ENCODE measurements around the gene CLCNKA.

DNA sequence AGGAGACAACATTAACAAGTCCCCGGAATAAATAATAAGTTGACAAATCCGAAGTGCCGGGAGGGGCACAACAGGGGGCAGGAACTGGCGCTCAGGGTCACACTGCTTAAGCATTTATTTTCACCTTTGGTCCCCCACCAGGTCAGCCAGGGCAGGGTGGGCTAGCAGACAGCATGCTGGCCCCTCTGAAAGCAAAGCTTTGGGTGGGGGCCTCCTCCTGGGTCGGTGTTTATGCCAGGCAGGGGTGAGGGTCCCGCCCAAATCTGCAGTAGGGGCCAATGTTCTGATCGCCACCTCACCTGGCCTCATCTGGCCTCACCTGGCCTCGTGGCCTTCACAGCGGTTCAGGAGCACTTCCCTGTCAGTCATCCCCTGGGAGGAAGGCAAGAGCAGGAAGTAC, 59.8 kb downstream of the CLCNKA start:
- TF ChIP-seq, protein P1, sequence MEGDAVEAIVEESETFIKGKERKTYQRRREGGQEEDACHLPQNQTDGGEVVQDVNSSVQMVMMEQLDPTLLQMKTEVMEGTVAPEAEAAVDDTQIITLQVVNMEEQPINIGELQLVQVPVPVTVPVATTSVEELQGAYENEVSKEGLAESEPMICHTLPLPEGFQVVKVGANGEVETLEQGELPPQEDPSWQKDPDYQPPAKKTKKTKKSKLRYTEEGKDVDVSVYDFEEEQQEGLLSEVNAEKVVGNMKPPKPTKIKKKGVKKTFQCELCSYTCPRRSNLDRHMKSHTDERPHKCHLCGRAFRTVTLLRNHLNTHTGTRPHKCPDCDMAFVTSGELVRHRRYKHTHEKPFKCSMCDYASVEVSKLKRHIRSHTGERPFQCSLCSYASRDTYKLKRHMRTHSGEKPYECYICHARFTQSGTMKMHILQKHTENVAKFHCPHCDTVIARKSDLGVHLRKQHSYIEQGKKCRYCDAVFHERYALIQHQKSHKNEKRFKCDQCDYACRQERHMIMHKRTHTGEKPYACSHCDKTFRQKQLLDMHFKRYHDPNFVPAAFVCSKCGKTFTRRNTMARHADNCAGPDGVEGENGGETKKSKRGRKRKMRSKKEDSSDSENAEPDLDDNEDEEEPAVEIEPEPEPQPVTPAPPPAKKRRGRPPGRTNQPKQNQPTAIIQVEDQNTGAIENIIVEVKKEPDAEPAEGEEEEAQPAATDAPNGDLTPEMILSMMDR (IDR thresholded peaks at IDR 0.05), result no peak
- TF ChIP-seq POLR2A (IDR thresholded peaks at IDR 0.05), result no peak

Data from lower leg skin (tissue), 3 donors.